Neural cell (in vitro differentiated cells): ENCODE results near the gene DOCK8. TPM values are rescaled to one million over a fixed set of nuclear protein-coding genes. Genes with fewer than 3 reads are reported as not detected.

Experiments
- H2AFZ ChIP-seq: fragments of 200-600, 300-800 bp; sonication (generic), shearing (Covaris generic); 2 replicates; pipeline ENCODE4 v1.6.0; 2014; ENCODE audit warnings: low read depth, mild to moderate bottlenecking, antibody characterized with exemption, low read length, moderate library complexity
- H3F3A ChIP-seq: fragments of 200-600 bp; shearing (Covaris generic); 2 replicates; pipeline ENCODE4 v1.6.1; 2016; ENCODE audit warnings: mild to moderate bottlenecking, moderate library complexity, mixed read lengths, antibody characterized with exemption, low read length; ENCODE audit not compliant: insufficient read depth, poor library complexity, severe bottlenecking
- H3K27ac ChIP-seq: fragments of 200-600, 300-800 bp; sonication (generic), shearing (Covaris generic); 2 replicates; pipeline ENCODE4 v1.5.1; 2014; ENCODE audit warnings: mild to moderate bottlenecking, low read length, moderate library complexity
- H3K27me3 ChIP-seq: fragments of 300-800, 200-600 bp; sonication (generic), shearing (Covaris generic); 2 replicates; pipeline ENCODE4 v1.6.0; 2014; ENCODE audit warnings: mild to moderate bottlenecking, low read depth, low read length, moderate library complexity; ENCODE audit not compliant: insufficient read depth
- H3K36me3 ChIP-seq: fragments of 300-800, 200-600 bp; sonication (generic), shearing (Covaris generic); 2 replicates; pipeline ENCODE4 v1.5.1; 2014; ENCODE audit warnings: mild to moderate bottlenecking, antibody characterized with exemption, low read length, moderate library complexity; ENCODE audit not compliant: insufficient read depth
- H3K4me2 ChIP-seq: fragments of 300-800, 200-600 bp; sonication (generic), shearing (Covaris generic); 2 replicates; pipeline ENCODE4 v1.6.0; 2014; ENCODE audit warnings: mild to moderate bottlenecking, low read length
- H3K4me3 ChIP-seq: fragments of 300-800, 200-600 bp; sonication (generic), shearing (Covaris generic); 2 replicates; pipeline ENCODE4 v1.5.1; 2014; ENCODE audit warnings: mild to moderate bottlenecking, low read length, moderate library complexity
- H3K79me2 ChIP-seq: fragments of 200-600 bp; shearing (Covaris generic); replicated peaks from 2 replicates; pipeline ENCODE4 v1.6.0; 2014; ENCODE audit warnings: mild to moderate bottlenecking, low read length, moderate library complexity; ENCODE audit not compliant: insufficient read depth
- H3K9ac ChIP-seq: fragments of 300-800, 200-600 bp; sonication (generic), shearing (Covaris generic); 2 replicates; pipeline ENCODE4 v1.6.1; 2016; ENCODE audit warnings: mild to moderate bottlenecking, low read length, mixed read lengths
- H3K9me2 ChIP-seq: fragments of 200-600 bp; shearing (Covaris generic); 2 replicates; pipeline ENCODE4 v1.6.1; 2016; ENCODE audit warnings: mild to moderate bottlenecking, low read length, mixed read lengths; ENCODE audit not compliant: insufficient read depth
- H3K9me3 ChIP-seq: fragments of 200-600, 300-800 bp; sonication (generic), shearing (Covaris generic); 2 replicates; pipeline ENCODE4 v1.6.1; 2016; ENCODE audit warnings: mild to moderate bottlenecking, mixed run types, low read length, moderate library complexity, mixed read lengths
- H4K20me1 ChIP-seq: fragments of 200-600 bp; shearing (Covaris generic); 2 replicates; pipeline ENCODE4 v1.6.1; 2016; ENCODE audit warnings: mild to moderate bottlenecking, mixed run types; ENCODE audit not compliant: insufficient read depth
- EP300 ChIP-seq: fragments of 450-650 bp; conservative IDR thresholded peaks from 2 replicates; pipeline ENCODE4 v1.6.1; 2014; ENCODE audit warnings: antibody characterized with exemption, mild to moderate bottlenecking, moderate library complexity; ENCODE audit not compliant: poor library complexity, severe bottlenecking
- EZH2 ChIP-seq: fragments of 200-600, 300-800 bp; shearing (Covaris generic), sonication (generic); IDR thresholded peaks from 2 replicates; pipeline ENCODE4 v1.6.1; 2014; ENCODE audit warnings: antibody characterized with exemption, low read length, borderline replicate concordance, mild to moderate bottlenecking; ENCODE audit not compliant: insufficient read depth, poor library complexity, severe bottlenecking
- MXI1 ChIP-seq: fragments of 450-650 bp; conservative IDR thresholded peaks from 2 replicates; pipeline ENCODE4 v1.6.1; 2014; ENCODE audit warnings: antibody characterized with exemption, mild to moderate bottlenecking; ENCODE audit not compliant: poor library complexity, severe bottlenecking
- POLR2AphosphoS5 ChIP-seq: IDR thresholded peaks from 2 replicates; pipeline ENCODE4 v1.6.1; 2012
- RAD21 ChIP-seq: fragments of 450-650 bp; conservative IDR thresholded peaks from 2 replicates; pipeline ENCODE4 v1.6.1; 2014; ENCODE audit warnings: antibody characterized with exemption, mild to moderate bottlenecking, moderate library complexity
- SMC3 ChIP-seq: fragments of 450-650 bp; conservative IDR thresholded peaks from 2 replicates; pipeline ENCODE4 v1.6.1; 2014; ENCODE audit warnings: antibody characterized with exemption, mild to moderate bottlenecking, moderate library complexity; ENCODE audit not compliant: poor library complexity
- TAF1 ChIP-seq: IDR thresholded peaks from 2 replicates; pipeline ENCODE4 v1.6.1; 2012; ENCODE audit warnings: low read depth
- polyA plus RNA-seq: library from polyadenylated mRNA; depleted of rRNA; stranded (reverse); fragments of >200 nt; gene quantifications from 2 replicates; pipeline ENCODE4 v1.2.3, GENCODE V29; 2014
- TF ChIP-seq, protein P1 (sequence below): fragments of 450-650 bp; IDR thresholded peaks from 2 replicates; pipeline ENCODE4 v1.5.1; 2014; ENCODE audit warnings: antibody characterized with exemption, mild to moderate bottlenecking, moderate library complexity; ENCODE audit not compliant: poor library complexity, severe bottlenecking
- TF ChIP-seq, protein P2 (sequence below): IDR thresholded peaks from 2 replicates; pipeline ENCODE4 v1.6.1; 2012; ENCODE audit warnings: borderline replicate concordance

The DOCK8 gene
- polyA plus RNA-seq, 1 donor from 2014 or later: not detected

DNA sequence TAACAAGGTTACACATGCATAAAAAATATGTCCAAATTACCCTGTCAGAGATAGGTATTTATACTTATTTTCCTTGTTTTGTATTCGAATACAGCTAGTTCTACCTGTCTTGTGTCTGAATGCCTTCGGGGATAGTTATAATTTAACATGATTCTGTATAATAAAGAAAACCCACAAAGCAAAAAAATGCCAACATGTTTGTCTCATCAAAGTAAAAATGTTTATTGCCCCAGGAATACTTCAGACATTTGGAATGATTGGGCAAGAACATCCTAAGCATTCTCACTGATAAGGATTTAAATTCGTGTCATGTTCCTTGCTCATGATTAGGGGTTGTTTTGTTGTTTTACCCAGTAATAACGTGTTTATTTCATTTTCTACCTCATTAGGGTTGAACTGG, 74.5 kb downstream of the DOCK8 start:
- Histone ChIP-seq H3K4me2 (no peak overlapping the region), H3K4me3 (no peak overlapping the region), H3K27me3 (no peaks in the 10 kb centered on the region), H3K9me2 (no peaks in the 10 kb centered on the region), H4K20me1 (no peaks in the 10 kb centered on the region), H3K9ac (no peak overlapping the region), H3K9me3 (no peaks in the 10 kb centered on the region), H3F3A (no peaks in the 10 kb centered on the region), H3K27ac (no peak overlapping the region), H3K79me2 (no peaks in the 10 kb centered on the region), H3K36me3 (no peaks in the 10 kb centered on the region), H2AFZ (no peak overlapping the region)
- TF ChIP-seq POLR2AphosphoS5 (no peak), MXI1 (no peak), RAD21 (no peak), EZH2 (no peak), TAF1 (no peak), EP300 (no peak)
- TF ChIP-seq, protein P1, sequence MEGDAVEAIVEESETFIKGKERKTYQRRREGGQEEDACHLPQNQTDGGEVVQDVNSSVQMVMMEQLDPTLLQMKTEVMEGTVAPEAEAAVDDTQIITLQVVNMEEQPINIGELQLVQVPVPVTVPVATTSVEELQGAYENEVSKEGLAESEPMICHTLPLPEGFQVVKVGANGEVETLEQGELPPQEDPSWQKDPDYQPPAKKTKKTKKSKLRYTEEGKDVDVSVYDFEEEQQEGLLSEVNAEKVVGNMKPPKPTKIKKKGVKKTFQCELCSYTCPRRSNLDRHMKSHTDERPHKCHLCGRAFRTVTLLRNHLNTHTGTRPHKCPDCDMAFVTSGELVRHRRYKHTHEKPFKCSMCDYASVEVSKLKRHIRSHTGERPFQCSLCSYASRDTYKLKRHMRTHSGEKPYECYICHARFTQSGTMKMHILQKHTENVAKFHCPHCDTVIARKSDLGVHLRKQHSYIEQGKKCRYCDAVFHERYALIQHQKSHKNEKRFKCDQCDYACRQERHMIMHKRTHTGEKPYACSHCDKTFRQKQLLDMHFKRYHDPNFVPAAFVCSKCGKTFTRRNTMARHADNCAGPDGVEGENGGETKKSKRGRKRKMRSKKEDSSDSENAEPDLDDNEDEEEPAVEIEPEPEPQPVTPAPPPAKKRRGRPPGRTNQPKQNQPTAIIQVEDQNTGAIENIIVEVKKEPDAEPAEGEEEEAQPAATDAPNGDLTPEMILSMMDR: no peak

DNA sequence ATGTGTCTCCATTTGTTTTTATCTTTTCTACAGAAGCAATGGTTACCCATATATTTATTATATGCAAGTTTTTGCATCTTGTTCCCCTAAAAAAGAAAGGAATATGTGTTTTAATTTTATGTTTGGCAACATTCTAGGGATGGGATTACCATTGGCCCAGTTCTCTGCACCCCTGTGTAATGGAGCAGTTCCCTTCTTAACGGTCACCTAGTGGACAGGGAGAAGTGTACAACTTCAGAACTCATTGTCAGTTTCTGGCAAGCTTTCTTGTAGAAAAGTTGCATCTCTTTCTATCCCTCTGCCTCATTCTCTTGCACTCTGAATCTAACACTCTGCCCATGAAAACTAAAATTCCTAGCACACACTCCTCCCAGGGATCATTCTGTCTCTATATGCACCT, 78.2 kb downstream of the DOCK8 start:
- Histone ChIP-seq H3K9me3 (no peaks in the 10 kb centered on the region), H3F3A (no peaks in the 10 kb centered on the region), H3K4me2 (no peak overlapping the region), H3K9me2 (no peaks in the 10 kb centered on the region), H3K79me2 (no peaks in the 10 kb centered on the region), H4K20me1 (no peaks in the 10 kb centered on the region), H2AFZ (no peak overlapping the region), H3K36me3 (no peaks in the 10 kb centered on the region), H3K27me3 (no peaks in the 10 kb centered on the region), H3K9ac (no peak overlapping the region), H3K27ac (no peak overlapping the region), H3K4me3 (no peak overlapping the region)
- TF ChIP-seq POLR2AphosphoS5 (no peak), EZH2 (no peak), TAF1 (no peak), SMC3 (no peak), EP300 (no peak), MXI1 (no peak), RAD21 (no peak)
- TF ChIP-seq, protein P2, sequence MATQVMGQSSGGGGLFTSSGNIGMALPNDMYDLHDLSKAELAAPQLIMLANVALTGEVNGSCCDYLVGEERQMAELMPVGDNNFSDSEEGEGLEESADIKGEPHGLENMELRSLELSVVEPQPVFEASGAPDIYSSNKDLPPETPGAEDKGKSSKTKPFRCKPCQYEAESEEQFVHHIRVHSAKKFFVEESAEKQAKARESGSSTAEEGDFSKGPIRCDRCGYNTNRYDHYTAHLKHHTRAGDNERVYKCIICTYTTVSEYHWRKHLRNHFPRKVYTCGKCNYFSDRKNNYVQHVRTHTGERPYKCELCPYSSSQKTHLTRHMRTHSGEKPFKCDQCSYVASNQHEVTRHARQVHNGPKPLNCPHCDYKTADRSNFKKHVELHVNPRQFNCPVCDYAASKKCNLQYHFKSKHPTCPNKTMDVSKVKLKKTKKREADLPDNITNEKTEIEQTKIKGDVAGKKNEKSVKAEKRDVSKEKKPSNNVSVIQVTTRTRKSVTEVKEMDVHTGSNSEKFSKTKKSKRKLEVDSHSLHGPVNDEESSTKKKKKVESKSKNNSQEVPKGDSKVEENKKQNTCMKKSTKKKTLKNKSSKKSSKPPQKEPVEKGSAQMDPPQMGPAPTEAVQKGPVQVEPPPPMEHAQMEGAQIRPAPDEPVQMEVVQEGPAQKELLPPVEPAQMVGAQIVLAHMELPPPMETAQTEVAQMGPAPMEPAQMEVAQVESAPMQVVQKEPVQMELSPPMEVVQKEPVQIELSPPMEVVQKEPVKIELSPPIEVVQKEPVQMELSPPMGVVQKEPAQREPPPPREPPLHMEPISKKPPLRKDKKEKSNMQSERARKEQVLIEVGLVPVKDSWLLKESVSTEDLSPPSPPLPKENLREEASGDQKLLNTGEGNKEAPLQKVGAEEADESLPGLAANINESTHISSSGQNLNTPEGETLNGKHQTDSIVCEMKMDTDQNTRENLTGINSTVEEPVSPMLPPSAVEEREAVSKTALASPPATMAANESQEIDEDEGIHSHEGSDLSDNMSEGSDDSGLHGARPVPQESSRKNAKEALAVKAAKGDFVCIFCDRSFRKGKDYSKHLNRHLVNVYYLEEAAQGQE: no peak
- TF ChIP-seq, protein P1: no peak
